Left renal cortex interstitium (tissue), 4 donors: Measurements from ENCODE around the gene VSIG8. TPM values are rescaled to one million over a fixed set of nuclear protein-coding genes. Genes with fewer than 3 reads are reported as not detected.
A peak's percentile ranks its signal among the peaks of the same experiment; 100 is the strongest.

Experiments used
- DNase-seq, 4 donors: peaks; one replicate each; pipeline ENCODE4 v3.0.0-alpha.2; 2013; ENCODE audit warnings: low read depth in 4 of 4, low spot score in 2 of 4, missing footprints in 1 of 4
- polyA plus RNA-seq, 4 donors: library from polyadenylated mRNA; unstranded; fragments of 120-200 nt; gene quantifications; one replicate each; pipeline ENCODE4 v1.2.1, GENCODE V29; 2013; ENCODE audit not compliant: insufficient read length in 4 of 4

Gene VSIG8
- polyA plus RNA-seq, 4 donors: 0.39 to 1.2 (median 0.65) TPM

GRCh38 chr1:159831412-159832141 lies 30.9 kb downstream of the VSIG8 start:
- DNase-seq: no peak

- no peak for DNase-seq
These were observed 31.7 kb downstream of the VSIG8 start for GRCh38 chr1:159830722-159831121.

DNA sequence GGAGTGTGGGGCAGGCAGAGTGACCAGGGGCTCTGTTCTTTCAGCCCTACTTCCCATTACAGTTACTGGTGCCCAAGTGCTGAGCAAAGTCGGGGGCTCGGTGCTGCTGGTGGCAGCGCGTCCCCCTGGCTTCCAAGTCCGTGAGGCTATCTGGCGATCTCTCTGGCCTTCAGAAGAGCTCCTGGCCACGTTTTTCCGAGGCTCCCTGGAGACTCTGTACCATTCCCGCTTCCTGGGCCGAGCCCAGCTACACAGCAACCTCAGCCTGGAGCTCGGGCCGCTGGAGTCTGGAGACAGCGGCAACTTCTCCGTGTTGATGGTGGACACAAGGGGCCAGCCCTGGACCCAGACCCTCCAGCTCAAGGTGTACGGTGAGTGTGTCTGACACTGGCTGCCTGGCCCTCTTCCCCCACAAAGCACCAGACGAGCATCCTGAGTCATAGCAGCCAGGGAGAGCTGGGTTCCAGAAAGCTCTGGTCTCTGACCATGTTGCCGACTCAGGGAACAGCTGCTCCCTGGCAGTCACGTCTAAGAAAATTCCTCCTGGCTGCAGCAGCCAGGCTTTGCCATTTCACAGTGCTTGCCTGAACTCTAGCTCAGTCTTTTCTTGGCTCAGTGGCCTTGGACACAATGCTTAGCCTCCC lies 32.5 kb downstream of the VSIG8 start:
- no peak for DNase-seq

DNA sequence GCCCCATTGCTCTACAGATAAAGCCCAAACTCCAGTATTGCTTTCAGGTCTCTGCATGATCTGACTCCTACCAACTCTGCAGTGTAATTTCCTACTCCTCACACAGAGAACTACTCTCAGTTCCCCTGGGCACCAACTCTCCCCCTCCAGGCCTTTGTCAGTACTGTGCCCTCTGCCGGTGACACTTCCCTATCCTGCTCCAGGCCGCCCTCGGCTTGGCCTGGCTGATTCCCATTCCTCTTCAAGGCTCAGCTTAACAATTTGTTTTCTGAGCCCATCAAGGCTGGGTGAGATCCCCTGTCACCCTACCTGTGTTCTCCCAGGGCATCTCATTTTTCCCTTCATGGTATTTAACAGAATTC lies 33.2 kb downstream of the VSIG8 start:
- DNase-seq: peak in 1 of 4 donors; percentile 17

- DNase-seq: no peak
These were observed 33.7 kb downstream of the VSIG8 start for GRCh38 chr1:159828581-159829272.

- no peak for DNase-seq
These were observed 34.3 kb downstream of the VSIG8 start for GRCh38 chr1:159828176-159828575.

DNA sequence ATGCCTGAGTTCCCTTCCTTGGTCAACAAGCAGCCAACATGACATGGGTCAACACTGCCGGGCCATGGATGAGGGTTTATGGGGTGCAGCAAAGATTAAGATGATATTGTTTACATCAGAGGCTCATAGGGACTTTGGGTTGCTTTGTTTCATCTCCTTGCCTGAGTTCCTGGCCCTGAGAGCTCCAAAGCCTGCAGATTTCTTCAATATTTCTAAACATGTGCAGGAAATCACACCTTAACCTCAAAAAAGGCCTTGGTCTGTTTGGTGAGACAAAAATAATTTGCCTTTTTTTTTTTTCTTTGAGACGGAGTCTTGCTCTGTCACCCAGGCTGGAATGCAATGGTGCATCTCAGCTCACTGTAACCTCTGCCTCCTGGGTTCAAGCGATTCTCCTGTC lies 34.9 kb downstream of the VSIG8 start:
- DNase-seq: no peak

GRCh38 chr1:159827102-159827490 lies 35.4 kb downstream of the VSIG8 start:
- no peak for DNase-seq

- DNase-seq: no peak
These were observed 35.9 kb downstream of the VSIG8 start, which contains the start of gene SLAMF8 for GRCh38 chr1:159826441-159827101. TSS of gene SLAMF8 (plus strand) at chr1:159826873. CDS start at chr1:159826899, 26 bp downstream.

GRCh38 chr1:159825564-159825963 lies 36.9 kb downstream of the VSIG8 start:
- no peak for DNase-seq

DNA sequence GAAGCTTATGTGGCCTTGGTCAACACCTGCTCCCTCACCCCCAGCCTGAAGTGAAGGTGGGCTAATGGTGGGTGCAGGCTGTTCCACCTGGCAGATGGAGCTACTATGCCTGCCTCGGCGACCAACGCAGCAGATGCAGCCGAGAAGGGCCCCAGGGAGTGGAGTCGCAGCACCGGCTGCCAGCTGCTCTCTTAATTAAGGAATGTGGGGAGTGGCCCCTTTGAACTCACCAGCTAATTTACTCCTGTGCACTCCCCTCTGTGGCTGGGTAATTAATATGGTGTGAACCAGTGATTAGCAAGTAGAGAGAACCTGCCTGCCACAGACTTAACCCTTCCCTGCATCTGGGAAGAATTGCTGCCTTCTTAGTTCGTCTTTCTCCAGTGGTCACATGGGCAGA lies 39.1 kb downstream of the VSIG8 start:
- DNase-seq: no peak

DNA sequence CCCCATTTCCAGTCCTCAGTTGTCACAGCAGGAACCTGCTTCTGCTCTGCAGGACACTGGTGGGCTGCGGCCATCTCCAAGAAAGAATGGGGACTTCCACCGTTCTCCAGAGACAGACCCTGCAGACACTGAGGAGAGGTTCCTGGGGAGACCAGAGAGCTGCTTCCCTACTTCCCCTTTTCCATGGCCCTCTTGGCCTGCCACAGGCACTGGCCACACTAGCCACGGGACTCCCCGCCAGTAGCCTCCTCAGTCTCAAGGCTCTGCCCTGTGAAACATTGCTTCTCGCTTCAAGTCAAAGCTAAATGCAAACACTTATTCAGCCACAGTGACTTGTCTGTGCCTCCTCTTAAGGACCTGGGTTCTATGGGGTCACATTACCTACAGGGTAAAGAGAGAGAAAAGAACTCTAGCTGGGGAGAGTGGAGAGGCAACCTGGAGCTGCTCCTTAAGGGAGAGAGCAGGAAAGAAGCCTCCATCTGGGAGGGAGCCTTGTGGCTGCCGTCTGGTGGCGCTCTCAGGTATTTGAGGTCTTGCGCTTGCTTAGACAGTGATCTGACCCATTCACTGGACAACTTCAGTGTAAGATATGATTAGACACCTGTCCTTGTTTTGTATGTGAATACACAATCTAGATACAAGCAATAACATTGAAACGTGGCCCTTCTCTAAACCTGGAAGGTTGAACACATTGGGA lies 41.1 kb downstream of the VSIG8 start:
- no peak for DNase-seq

DNA sequence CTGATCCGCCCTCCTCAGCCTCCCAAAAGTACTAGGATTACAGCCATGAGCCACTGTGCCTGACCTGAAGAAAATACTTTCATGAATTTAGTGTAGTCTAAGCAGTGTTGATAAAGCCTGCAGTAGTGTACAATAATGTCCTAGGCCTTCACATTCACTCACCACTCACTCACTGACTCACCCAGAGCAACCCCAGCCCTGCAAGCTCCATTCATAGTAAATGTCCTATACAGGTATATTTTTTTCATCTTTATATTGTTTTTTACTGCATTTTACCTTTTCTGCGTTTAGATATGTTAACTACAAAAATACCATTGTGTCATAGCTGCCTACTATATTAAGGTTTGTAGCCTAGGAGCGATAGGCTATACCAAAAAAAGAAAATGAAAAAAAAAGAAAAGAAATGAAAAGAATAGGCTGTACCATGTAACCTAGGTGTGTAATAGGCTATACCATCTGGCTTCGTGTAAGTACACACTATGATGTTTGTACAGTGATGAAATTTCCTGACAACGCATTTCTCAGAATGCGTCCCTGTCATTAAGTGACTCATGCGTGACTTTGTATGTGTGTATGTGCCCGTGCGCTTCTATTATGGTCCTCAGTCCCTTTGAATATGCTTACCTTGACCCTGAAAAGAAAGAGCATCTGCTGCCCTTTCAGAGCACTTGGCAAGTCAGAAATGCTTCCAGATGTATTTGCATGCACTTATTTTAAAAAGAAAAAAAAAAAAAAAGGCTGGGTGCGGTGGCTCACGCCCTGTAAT lies 45.0 kb downstream of the VSIG8 start:
- no peak for DNase-seq

DNA sequence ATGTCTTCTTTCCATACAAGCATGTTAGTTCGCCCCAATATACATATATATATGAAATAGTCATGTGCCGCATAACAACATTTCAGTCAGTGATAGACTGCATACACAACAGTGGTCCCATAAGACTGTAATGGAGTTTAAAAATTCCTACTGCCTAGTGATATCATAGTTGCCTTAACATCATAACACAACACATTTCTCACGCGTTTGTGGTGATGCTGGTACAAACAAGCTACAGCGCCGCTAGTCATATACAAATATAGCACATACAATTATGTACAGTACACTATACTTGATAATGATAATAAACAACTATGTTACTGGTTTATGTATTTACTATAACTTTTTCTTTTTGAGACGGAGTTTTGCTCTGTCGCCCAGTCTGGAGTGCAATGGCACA lies 46.5 kb downstream of the VSIG8 start:
- DNase-seq: no peak

GRCh38 chr1:159804924-159805323 lies 57.5 kb downstream of the VSIG8 start:
- DNase-seq: no peak

Other genes with a start within 250 kb of the VSIG8 start
- not detected for gene CRP, start 148.1 kb downstream of the VSIG8 start, polyA plus RNA-seq
- 10 to 100 TPM; 28.1 to 38.0 (median 30.8) TPM for gene DUSP23, start 81.7 kb downstream of the VSIG8 start, polyA plus RNA-seq
- under 1 TPM; 0.13 to 0.49 (median 0.38) TPM for gene FCRL6, start 60.3 kb downstream of the VSIG8 start, polyA plus RNA-seq
- gene SLAMF8, start 35.8 kb downstream of the VSIG8 start, polyA plus RNA-seq: under 1 TPM; 0.44 to 0.59 (median 0.55) TPM
- gene CFAP45, start 37.5 kb upstream of the VSIG8 start, polyA plus RNA-seq: 1 to 10 TPM; 3.7 to 5.2 (median 4.3) TPM
- 100 to 1,000 TPM; 124 to 149 (median 130) TPM for gene TAGLN2, start 62.9 kb upstream of the VSIG8 start, polyA plus RNA-seq
- 10 to 100 TPM in 3 of 4 donors, 1 to 10 TPM in 1; 10.0 to 26.1 (median 18.3) TPM for gene IGSF9, start 83.0 kb upstream of the VSIG8 start, polyA plus RNA-seq
- gene SLAMF9, start 91.6 kb upstream of the VSIG8 start, polyA plus RNA-seq: not detected
- 10 to 100 TPM; 10.8 to 14.9 (median 11.6) TPM for gene PIGM, start 169.3 kb upstream of the VSIG8 start, polyA plus RNA-seq
- gene KCNJ10, start 207.5 kb upstream of the VSIG8 start, polyA plus RNA-seq: 10 to 100 TPM; 23.4 to 30.9 (median 23.9) TPM
- gene KCNJ9, start 218.9 kb upstream of the VSIG8 start, polyA plus RNA-seq: under 1 TPM; 0.08 to 0.14 (median 0.12) TPM
- gene IGSF8, start 236.0 kb upstream of the VSIG8 start, polyA plus RNA-seq: 10 to 100 TPM; 26.9 to 43.7 (median 38.6) TPM